Smooth muscle cell of the pulmonary artery (primary cell): ENCODE data around the gene IRF2BP2. TPM values are rescaled to one million over a fixed set of nuclear protein-coding genes. Genes with fewer than 3 reads are reported as not detected.

Experiments
- total RNA-seq: library from RNA; depleted of rRNA; stranded (reverse); fragments of >200 nt; gene quantifications from 2 replicates; pipeline ENCODE4 v1.2.3, GENCODE V29; 2014

Gene IRF2BP2
- total RNA-seq, result 106 and 128 TPM in 2 replicates

DNA sequence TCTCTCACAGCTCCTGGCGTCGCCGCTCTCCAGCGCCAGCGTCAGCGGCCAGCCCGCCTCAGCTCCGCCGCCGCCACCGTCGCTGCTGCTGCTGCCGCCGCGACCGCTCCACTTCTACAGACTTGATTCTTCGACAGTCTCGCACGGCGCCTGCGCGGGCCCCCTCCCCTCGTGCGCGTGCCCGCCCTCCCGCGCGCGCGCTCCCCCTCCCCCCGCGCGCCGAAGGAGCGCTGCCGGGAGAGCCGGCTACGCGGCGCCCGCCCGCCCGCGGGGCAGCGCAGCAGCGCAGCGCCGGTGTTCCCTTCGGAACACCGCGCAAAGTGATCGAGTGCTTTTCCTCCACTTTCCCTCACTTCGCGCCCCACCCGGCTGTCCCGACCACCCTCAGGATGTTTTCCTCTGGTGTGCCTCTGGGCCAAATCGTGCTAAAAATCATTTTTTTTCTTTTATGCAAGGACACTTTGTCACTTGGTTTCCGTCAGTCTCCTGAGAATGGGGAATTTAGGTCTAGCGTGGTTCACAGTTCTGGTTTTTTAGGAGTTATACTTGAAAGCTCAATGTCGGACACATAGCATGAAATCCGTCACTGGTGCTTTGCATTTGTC is at the start of gene IRF2BP2:
IRF2BP2 (minus strand) TSS at position 118 of the 605 bp plus-strand sequence. CDS start 684 bp downstream, outside the sequence.

Other genes with a start within 250 kb of the IRF2BP2 start
- 8.9 and 11.7 TPM in 2 replicates for gene COA6, start 236.7 kb downstream of the IRF2BP2 start, total RNA-seq
- 22.9 and 28.7 TPM in 2 replicates for gene TARBP1, start 131.0 kb downstream of the IRF2BP2 start, total RNA-seq